Small intestine (tissue), 7 donors: ENCODE data around the gene MAST2. TPM values are rescaled to one million over a fixed set of nuclear protein-coding genes. Genes with fewer than 3 reads are reported as not detected.
"Not testable (repeated sequence)": the region's sequence is repeated elsewhere in the genome, so short reads cannot be mapped to it uniquely, and the experiment has no call there.

ENCODE experiments used
- DNase-seq, 2 donors: peaks; one replicate each; pipeline versions ENCODE4 v3.0.0 to v3.0.0-alpha.2; 2013
- FAIRE-seq: peaks from 2 replicates; lab custom pipeline; 2012; peaks lifted over from hg19 to GRCh38; lab: Jason Lieb, UNC
- H3K27ac ChIP-seq, 3 donors: one replicate each; pipeline ENCODE4 v1.5.1; 2013; ENCODE audit warnings: low read length in 2 of 3, mild to moderate bottlenecking in 2 of 3, control low read depth in 1 of 3, inconsistent platforms in 1 of 3, low read depth in 1 of 3, moderate library complexity in 1 of 3
- H3K27me3 ChIP-seq, 3 donors: one replicate each; pipeline ENCODE4 v1.6.1; 2013; ENCODE audit warnings: low read length in 3 of 3, inconsistent platforms in 1 of 3; ENCODE audit not compliant: control insufficient read depth in 3 of 3, insufficient read depth in 3 of 3
- H3K36me3 ChIP-seq, 3 donors: one replicate each; pipeline ENCODE4 v1.6.1; 2013; ENCODE audit warnings: low read length in 3 of 3, inconsistent platforms in 1 of 3, low read depth in 1 of 3, mild to moderate bottlenecking in 1 of 3, moderate library complexity in 1 of 3; ENCODE audit not compliant: control insufficient read depth in 3 of 3, insufficient read depth in 2 of 3
- H3K4me1 ChIP-seq, 3 donors: one replicate each; pipeline ENCODE4 v1.6.1; 2013; ENCODE audit warnings: low read length in 2 of 3, inconsistent platforms in 1 of 3, low read depth in 1 of 3, mild to moderate bottlenecking in 1 of 3, moderate library complexity in 1 of 3; ENCODE audit not compliant: control insufficient read depth in 3 of 3, insufficient read depth in 2 of 3
- H3K4me3 ChIP-seq, 3 donors: one replicate each; pipeline ENCODE4 v1.5.1; 2013; ENCODE audit warnings: low read length in 3 of 3, control low read depth in 1 of 3, inconsistent platforms in 1 of 3, low read depth in 1 of 3, mild to moderate bottlenecking in 1 of 3, moderate library complexity in 1 of 3
- H3K9me3 ChIP-seq, 2 donors: one replicate each; pipeline ENCODE4 v1.6.1; 2013; ENCODE audit warnings: low read depth in 1 of 2, low read length in 1 of 2; ENCODE audit not compliant: control insufficient read depth in 2 of 2, insufficient read depth in 1 of 2
- WGBS, 3 donors: extraction: QIAGEN DNeasy Blood & Tissue Kit; methylation state at CpG; one replicate each; pipeline ENCODE4 v1.1.7; 2013; 5-methylcytosine and 5-hydroxymethylcytosine counted together
- polyA plus RNA-seq, 4 donors: library from polyadenylated mRNA; stranded (reverse) in 3 of 4; unstranded in 1 of 4; fragments of 200-250 nt in 3 of 4; fragments of 120-200 nt in 1 of 4; gene quantifications; one replicate each; pipeline versions ENCODE4 v1.2.1 to v1.2.3, GENCODE V29; 2013
- donor health status: healthy with polysubstance abuse.
- donor health status: control.
- donor health status: control.
- donor health status: Bipolar disorder and iron deficiency.
- donor health status: healthy.

MAST2 gene
- polyA plus RNA-seq, 4 donors: 23.3 to 70.2 (median 41.8) TPM

DNA sequence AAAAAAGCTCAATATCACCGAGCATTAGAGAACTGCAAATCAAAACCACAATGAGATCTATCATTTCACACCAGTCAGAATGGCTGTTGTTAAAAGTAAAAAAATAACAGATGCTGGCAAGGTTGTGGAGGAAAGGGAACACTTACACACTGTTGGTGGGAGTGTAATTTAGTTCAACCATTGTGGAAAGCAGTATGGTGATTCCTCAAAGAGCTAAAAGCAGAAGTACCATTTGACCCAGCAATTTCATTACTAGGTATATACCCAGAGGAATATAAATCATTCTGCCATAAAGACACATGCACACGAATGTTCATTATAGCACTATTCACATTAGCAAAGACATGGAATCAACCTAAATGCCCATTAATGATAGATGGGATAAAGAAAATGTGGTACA, 146.1 kb downstream of the MAST2 start:
- 77 to 84% (median 79%) methylated on average over 2 of the region's 2 CpGs for WGBS, 3 donors
- FAIRE-seq, H3K4me3 ChIP-seq, DNase-seq, H3K27ac ChIP-seq, H3K27me3 ChIP-seq, H3K36me3 ChIP-seq, H3K9me3 ChIP-seq: not testable (repeated sequence)
- H3K4me1 ChIP-seq: peaks cover 0 to 10% (median 8%) of the 10 kb centered on the region in 3 donors

DNA sequence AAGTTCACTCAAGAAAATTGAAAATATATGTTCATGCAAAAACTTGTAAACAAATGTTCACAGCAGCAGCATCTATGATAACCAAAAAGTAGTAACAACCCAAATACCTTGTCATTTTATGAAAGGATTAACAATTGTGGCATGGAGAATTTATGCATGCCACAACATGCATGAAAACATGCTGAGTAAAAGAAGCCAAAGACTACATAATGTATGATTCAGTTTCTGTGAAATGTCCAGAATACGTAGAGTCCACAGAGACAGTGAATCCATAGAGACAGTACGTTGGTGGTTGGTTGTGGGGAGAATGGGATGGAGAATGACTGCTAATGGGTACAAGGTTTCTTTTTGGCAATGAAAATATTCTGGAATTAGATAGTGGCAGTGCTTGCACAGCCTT, 148.7 kb downstream of the MAST2 start:
- no peaks in the 10 kb centered on the region for H3K36me3 ChIP-seq

DNA sequence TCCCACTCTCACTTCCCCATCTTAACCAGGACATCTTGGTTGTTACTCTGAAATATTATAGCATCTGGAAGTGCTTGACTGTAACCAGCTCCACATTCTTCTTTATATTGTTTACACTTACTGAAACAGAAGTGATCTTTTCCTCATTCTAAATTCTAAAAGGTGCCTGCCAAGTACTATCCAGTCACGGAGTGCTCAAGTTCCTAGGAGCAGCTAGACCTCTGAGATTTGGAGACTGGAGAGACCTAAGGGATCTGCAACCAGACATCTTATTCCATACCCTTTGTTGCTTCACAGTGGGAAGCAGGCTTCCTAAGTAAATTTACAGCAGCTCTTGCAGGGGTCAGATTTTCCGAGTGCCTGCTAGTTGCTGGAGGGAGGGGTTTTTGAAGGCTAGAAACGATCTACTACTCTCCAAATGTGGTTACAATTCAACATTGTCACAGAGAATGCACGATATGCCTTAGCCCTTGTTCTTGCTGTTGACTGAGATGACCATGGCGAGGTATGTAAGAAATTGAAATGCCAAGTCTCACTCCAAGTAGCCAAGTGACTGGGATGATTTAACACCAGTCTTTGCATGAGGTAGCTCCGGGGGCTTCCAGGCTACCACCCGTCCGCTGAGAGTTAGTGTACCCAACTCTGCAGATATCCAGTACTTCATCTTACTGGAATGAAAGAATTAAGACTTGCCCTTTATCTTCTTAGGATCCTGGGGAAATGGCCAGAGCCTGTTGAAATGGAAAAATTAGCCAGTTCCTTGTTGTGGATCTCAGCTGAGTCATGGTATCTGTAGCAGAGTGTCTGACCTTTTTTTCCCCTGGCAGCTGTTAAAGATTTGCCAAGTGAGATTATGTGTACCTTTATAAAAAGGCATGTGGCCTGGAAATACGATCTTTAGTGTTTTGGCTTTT, 150.8 kb downstream of the MAST2 start:
- no peak overlapping the region for H3K4me3 ChIP-seq
- WGBS, 3 donors: 56 to 77% (median 70%) methylated on average over 9 of the region's 9 CpGs
- H3K9me3 ChIP-seq: no peaks in the 10 kb centered on the region
- DNase-seq: peak; percentile 67 to 76
- peak overlapping the region; percentile 57 to 75 (median 63) for H3K27ac ChIP-seq
- H3K4me1 ChIP-seq: peaks cover 0 to 17% (median 8%) of the 10 kb centered on the region in 3 donors
- no peaks in the 10 kb centered on the region for H3K36me3 ChIP-seq
- no peak for FAIRE-seq
- H3K27me3 ChIP-seq: no peaks in the 10 kb centered on the region

More for the DNA sequence above, 148.7 kb downstream of the MAST2 start:
- DNase-seq: no peak
- Histone ChIP-seq H3K4me3 (no peak overlapping the region), H3K27ac (no peak overlapping the region), H3K4me1 (peaks cover 0 to 17% (median 8%) of the 10 kb centered on the region in 3 donors), H3K27me3 (no peaks in the 10 kb centered on the region), H3K9me3 (peaks cover 0 to 6% of the 10 kb centered on the region in 2 donors)
- 96 to 100% (median 97%) methylated on average over 2 of the region's 2 CpGs for WGBS, 3 donors
- no peak for FAIRE-seq

DNA sequence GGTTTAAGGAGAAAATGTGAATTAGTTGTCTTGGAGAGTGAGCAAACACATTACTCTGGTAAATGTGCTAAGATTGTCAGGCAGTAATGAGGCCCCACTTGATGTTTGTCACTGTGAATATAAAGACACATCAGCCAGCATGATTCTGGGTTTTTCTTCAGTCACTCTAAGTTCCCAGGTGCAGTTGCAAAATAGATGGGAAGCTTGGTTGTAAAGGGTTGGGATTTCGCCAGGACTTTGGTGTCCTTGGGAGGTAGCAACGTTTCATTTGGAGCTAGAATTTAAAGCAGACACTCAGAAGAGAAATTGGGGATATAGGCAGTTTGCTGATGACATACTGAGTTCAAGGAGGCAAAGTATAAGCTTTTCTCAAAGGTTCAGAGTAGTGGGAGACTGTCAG, 154.3 kb downstream of the MAST2 start:
- H3K9me3 ChIP-seq: no peaks in the 10 kb centered on the region
- FAIRE-seq (no peak), DNase-seq (no peak)
- WGBS, 3 donors: 46 to 63% (median 46%) methylated on average over 2 of the region's 2 CpGs
- H3K4me1 ChIP-seq: peaks cover 0 to 17% (median 8%) of the 10 kb centered on the region in 3 donors
- H3K36me3 ChIP-seq: peaks cover 0 to 3% (median 0%) of the 10 kb centered on the region in 3 donors
- H3K27me3 ChIP-seq: no peaks in the 10 kb centered on the region
- H3K27ac ChIP-seq: no peak overlapping the region
- H3K4me3 ChIP-seq: no peak overlapping the region

DNA sequence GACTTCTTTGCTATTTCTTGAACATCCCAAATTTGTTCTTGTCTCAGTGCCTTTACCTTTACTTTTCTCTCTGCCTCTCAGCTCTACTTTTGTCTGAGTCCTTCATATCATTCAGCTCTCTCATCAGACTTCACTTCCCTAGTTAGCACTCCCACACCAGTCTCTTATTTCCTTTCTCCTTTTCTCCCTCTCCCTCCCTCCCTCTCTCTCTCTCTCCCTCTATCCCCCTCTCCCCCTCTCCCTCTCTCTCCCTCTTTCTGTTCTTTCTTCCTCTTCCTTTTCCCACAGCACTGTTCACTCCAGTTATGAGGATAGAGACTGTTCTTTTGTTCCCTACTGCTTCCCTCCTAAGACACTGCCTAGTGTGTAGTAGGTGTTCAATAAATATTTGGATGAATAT, 154.9 kb downstream of the MAST2 start:
- no peak for FAIRE-seq
- no peak overlapping the region for H3K27ac ChIP-seq
- no peak for DNase-seq
- H3K4me1 ChIP-seq: peaks cover 0 to 17% (median 8%) of the 10 kb centered on the region in 3 donors
- H3K36me3 ChIP-seq: peaks cover 0 to 3% (median 0%) of the 10 kb centered on the region in 3 donors
- H3K27me3 ChIP-seq: no peaks in the 10 kb centered on the region
- H3K9me3 ChIP-seq: no peaks in the 10 kb centered on the region
- H3K4me3 ChIP-seq: no peak overlapping the region

DNA sequence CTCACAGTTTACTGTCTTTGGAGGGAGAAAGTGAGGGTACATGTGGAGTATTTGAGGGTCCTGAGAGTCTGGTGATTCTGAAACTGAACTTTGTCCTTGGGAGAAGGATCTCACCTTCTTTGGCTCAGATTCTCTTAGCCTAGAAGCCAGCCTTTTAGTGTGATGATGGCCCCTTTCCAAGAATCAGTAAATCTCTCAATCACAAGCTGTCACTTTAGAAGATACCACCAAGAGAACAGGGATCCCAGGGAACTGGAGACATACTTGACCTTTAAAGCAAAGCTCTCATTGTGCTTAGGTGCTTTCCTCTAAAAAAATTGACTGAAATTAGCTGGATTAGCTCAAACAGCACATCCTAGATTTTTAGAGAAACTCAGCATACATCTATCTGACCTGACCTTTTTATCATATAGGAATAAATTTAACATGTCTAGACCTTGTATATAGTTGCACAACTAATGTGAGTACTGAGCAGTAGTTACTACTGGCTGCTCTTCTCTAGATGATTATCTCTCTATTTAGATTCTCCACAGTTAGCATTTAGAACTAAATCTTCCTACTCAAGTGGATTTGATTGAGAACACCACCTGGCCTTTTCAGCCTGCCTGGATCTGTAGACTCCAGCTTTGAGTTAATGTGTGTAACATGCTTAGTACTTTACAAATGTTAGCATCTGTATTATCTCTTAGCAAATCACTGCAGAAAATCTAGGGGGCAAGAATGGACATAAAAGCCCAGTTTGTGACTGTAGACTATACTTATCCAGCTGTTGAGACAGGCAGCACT, 157.7 kb downstream of the MAST2 start:
- no peaks in the 10 kb centered on the region for H3K4me1 ChIP-seq
- no peak for DNase-seq
- FAIRE-seq: no peak
- no peaks in the 10 kb centered on the region for H3K27me3 ChIP-seq
- no peaks in the 10 kb centered on the region for H3K9me3 ChIP-seq
- no peak overlapping the region for H3K27ac ChIP-seq
- H3K4me3 ChIP-seq: no peak overlapping the region
- peaks cover 0 to 3% (median 0%) of the 10 kb centered on the region in 3 donors for H3K36me3 ChIP-seq

DNA sequence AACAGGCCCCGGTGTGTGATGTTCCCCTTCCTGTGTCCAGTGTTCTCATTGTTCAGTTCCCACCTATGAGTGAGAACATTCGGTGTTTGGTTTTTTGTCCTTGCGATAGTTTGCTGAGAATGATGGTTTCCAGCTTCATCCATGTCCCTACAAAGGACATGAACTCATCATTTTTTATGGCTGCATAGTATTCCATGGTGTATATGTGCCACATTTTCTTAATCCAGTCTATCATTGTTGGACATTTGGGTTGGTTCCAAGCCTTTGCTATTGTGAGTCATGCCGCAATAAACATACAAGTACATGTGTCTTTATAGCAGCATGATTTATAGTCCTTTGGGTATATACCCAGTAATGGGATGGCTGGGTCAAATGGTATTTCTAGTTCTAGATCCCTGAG, 158.5 kb downstream of the MAST2 start:
- not testable (repeated sequence) for H3K27me3 ChIP-seq, DNase-seq, H3K27ac ChIP-seq, H3K4me1 ChIP-seq, H3K4me3 ChIP-seq, H3K9me3 ChIP-seq, H3K36me3 ChIP-seq, FAIRE-seq
- 95 to 98% (median 97%) methylated on average over 4 of the region's 4 CpGs for WGBS, 3 donors

DNA sequence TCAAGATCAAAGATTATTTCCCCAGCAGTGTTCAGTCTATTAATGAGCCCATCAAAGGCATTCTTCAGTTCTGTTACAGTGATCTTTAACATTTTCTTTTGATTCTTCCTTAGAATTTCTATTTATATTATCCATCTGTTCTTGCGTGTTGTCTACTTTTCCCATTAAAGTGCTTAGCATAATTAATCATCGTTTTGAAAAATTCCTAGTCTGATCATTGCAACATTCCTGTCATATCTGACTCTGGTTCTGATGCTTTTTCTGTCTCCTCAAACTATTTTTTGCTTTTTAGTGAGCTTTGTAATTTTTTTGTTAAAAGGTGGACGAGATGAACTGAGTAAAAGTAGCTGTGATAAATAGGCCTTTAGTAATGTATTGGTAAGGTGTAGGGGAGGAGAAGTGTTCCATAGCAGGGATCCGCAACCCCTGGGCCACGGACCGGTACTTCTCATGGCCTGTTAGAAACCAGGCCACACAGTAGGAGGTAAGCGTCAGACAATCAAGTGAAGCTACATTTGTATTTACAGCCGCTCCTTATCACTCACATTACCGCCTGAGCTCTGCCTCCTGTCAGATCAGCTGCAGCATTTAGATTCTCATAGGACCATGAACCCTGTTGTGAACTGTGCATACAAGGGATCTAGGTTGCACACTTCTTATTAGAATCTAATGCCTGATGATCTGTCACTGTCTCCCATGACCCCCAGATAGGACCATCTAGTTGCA, 165.7 kb downstream of the MAST2 start:
- DNase-seq: peak in 1 of 2 donors; percentile 74
- Histone ChIP-seq H3K27me3 (no peaks in the 10 kb centered on the region), H3K4me3 (no peak overlapping the region), H3K9me3 (peaks cover 0 to 19% of the 10 kb centered on the region in 2 donors), H3K4me1 (peaks cover 4 to 27% (median 13%) of the 10 kb centered on the region in 3 donors), H3K27ac (peak overlapping the region; percentile 23 to 69 (median 55)), H3K36me3 (peaks cover 0 to 14% (median 2%) of the 10 kb centered on the region in 3 donors)
- FAIRE-seq: no peak
- WGBS, 3 donors: 71 to 84% (median 77%) methylated on average over 9 of the region's 9 CpGs
